A673 (cell line): Measurements from ENCODE around the gene DNASE2B. TPM values are rescaled to one million over a fixed set of nuclear protein-coding genes. Genes with fewer than 3 reads are reported as not detected.

ENCODE experiments used
- BruUV-seq: library from RNA; stranded (reverse); fragments of 400-500 nt; replicated peaks from 2 replicates; lab custom pipeline; 2021; lab: Mats Ljungman, UMichigan
- CTCF ChIA-PET: fragments of 300-600 bp; sonication (Branson Sonifier 250); formaldehyde crosslinking; loops from one replicate; lab custom pipeline; 2022; ENCODE audit warnings: antibody characterized with exemption; lab: Charles Lee
- POLR2A ChIA-PET: fragments of 300-600 bp; sonication (Branson Sonifier 250); formaldehyde crosslinking; loops from one replicate; lab custom pipeline; 2022; ENCODE audit warnings: antibody characterized with exemption; ENCODE audit not compliant: low non-redundant PET; lab: Charles Lee
- DNase-seq: peaks from one replicate; pipeline ENCODE4 v3.0.0-alpha.2; 2015; ENCODE audit warnings: low spot score
- H3K27ac ChIP-seq: fragments of 200-600 bp; sonication (generic); 2 replicates; pipeline ENCODE4 v1.5.1; 2016; ENCODE audit warnings: mixed run types, low read depth, mild to moderate bottlenecking, mixed read lengths, antibody characterized with exemption, low read length; ENCODE audit not compliant: poor library complexity, severe bottlenecking
- H3K27me3 ChIP-seq: fragments of 200-600 bp; sonication (generic); replicated peaks from 2 replicates; pipeline ENCODE4 v1.6.1; 2017; ENCODE audit warnings: mixed run types, low read depth, mild to moderate bottlenecking, mixed read lengths, antibody characterized with exemption, low read length; ENCODE audit not compliant: insufficient read depth, poor library complexity
- H3K36me3 ChIP-seq: fragments of 200-600 bp; sonication (generic); 2 replicates; pipeline ENCODE4 v1.6.1; 2016; ENCODE audit warnings: mixed run types, mild to moderate bottlenecking, mixed read lengths, antibody characterized with exemption, low read length; ENCODE audit not compliant: insufficient read depth, poor library complexity, severe bottlenecking
- H3K4me1 ChIP-seq: fragments of 200-600 bp; sonication (generic); 2 replicates; pipeline ENCODE4 v1.6.1; 2017; ENCODE audit warnings: mixed run types, mild to moderate bottlenecking, mixed read lengths, antibody characterized with exemption, low read length; ENCODE audit not compliant: insufficient read depth, poor library complexity, severe bottlenecking
- H3K4me3 ChIP-seq: fragments of 200-600 bp; sonication (generic); 2 replicates; pipeline ENCODE4 v1.5.1; 2016; ENCODE audit warnings: low read depth, mixed run types, mild to moderate bottlenecking, mixed read lengths, low read length; ENCODE audit not compliant: poor library complexity, severe bottlenecking
- H3K9me3 ChIP-seq: fragments of 200-600 bp; sonication (generic); 2 replicates; pipeline ENCODE4 v1.6.1; 2016; ENCODE audit warnings: mixed run types, low read depth, mild to moderate bottlenecking, mixed read lengths, antibody characterized with exemption, low read length; ENCODE audit not compliant: poor library complexity, severe bottlenecking
- CTCF ChIP-seq: fragments of 300-800, 200-600 bp; sonication (generic); conservative IDR thresholded peaks from 2 replicates; pipeline ENCODE4 v1.5.1; 2017; ENCODE audit warnings: low read depth, mild to moderate bottlenecking, antibody characterized with exemption, low read length, moderate library complexity, mixed read lengths
- EZH2 ChIP-seq: fragments of 200-600 bp; sonication (generic); IDR thresholded peaks from 2 replicates; pipeline ENCODE4 v1.6.1; 2017; ENCODE audit warnings: borderline replicate concordance, low read depth, mild to moderate bottlenecking, mixed read lengths, antibody characterized with exemption, low read length; ENCODE audit not compliant: poor library complexity, severe bottlenecking
- intact Hi-C: fragments of 100-400 bp; cut with micrococcal nuclease; formaldehyde crosslinking; loops from one replicate; pipeline ENCODE4 v1.10.0; 2022; ENCODE audit not compliant: unreplicated experiment
- total RNA-seq: library from RNA; stranded (reverse); gene quantifications from 2 replicates; pipeline ENCODE4 v1.2.3, GENCODE V29; 2021

The DNASE2B gene
- total RNA-seq, 1 experiment from 2014 or later: not detected

- ChIA-PET POLR2A (no interaction called here), CTCF (no interaction called here)
- Histone ChIP-seq H3K27me3 (no peaks in the 10 kb centered on the region), H3K27ac (no peak overlapping the region), H3K36me3 (no peaks in the 10 kb centered on the region), H3K9me3 (no peaks in the 10 kb centered on the region), H3K4me3 (no peak overlapping the region), H3K4me1 (peaks cover 6% of the 10 kb centered on the region)
- TF ChIP-seq CTCF (no peak), EZH2 (no peak)
- no TSS peak for BruUV-seq
- intact Hi-C loops: no loop called here
- DNase-seq: no peak
Observed at GRCh38 chr1:84367219-84367618, 31.1 kb upstream of the DNASE2B start.

GRCh38 chr1:84368441-84368840 lies 29.8 kb upstream of the DNASE2B start:
- BruUV-seq: no TSS peak
- TF ChIP-seq EZH2 (no peak), CTCF (no peak)
- H3K27me3 ChIP-seq: no peaks in the 10 kb centered on the region
- POLR2A ChIA-PET: no interaction called here
- DNase-seq: no peak
- peaks cover 6% of the 10 kb centered on the region for H3K4me1 ChIP-seq
- no peaks in the 10 kb centered on the region for H3K9me3 ChIP-seq
- CTCF ChIA-PET: no interaction called here
- H3K4me3 ChIP-seq: no peak overlapping the region
- intact Hi-C loops: no loop called here
- no peaks in the 10 kb centered on the region for H3K36me3 ChIP-seq
- H3K27ac ChIP-seq: no peak overlapping the region

GRCh38 chr1:84370266-84370665 lies 28.0 kb upstream of the DNASE2B start:
- peaks cover 4% of the 10 kb centered on the region for H3K4me1 ChIP-seq
- CTCF ChIA-PET: no interaction called here
- no peak overlapping the region for H3K27ac ChIP-seq
- BruUV-seq: no TSS peak
- H3K27me3 ChIP-seq: no peaks in the 10 kb centered on the region
- POLR2A ChIA-PET: no interaction called here
- H3K36me3 ChIP-seq: no peaks in the 10 kb centered on the region
- intact Hi-C loops: no loop called here
- DNase-seq: no peak
- TF ChIP-seq CTCF (no peak), EZH2 (no peak)
- H3K4me3 ChIP-seq: no peak overlapping the region
- no peaks in the 10 kb centered on the region for H3K9me3 ChIP-seq
